GM12801 (cell line): ENCODE measurements around the gene NPAS3.

ENCODE experiments used
- CTCF ChIP-seq: IDR thresholded peaks from one replicate; pipeline ENCODE4 v1.5.1; 2011; ENCODE audit warnings: control low read depth; ENCODE audit not compliant: insufficient read length; ENCODE audit errors: extremely low read depth

NPAS3 gene

GRCh38 chr14:32908196-32909084, 30.2 kb upstream of the NPAS3 start:
- no peak for TF ChIP-seq CTCF

- TF ChIP-seq CTCF = no peak
Observed at GRCh38 chr14:32913725-32914124, 25.0 kb upstream of the NPAS3 start.

GRCh38 chr14:32914391-32914790, 24.3 kb upstream of the NPAS3 start:
- TF ChIP-seq CTCF = no peak

- no peak for TF ChIP-seq CTCF
Observed at GRCh38 chr14:32920696-32921276, 17.9 kb upstream of the NPAS3 start.

- TF ChIP-seq CTCF = no peak
Observed at GRCh38 chr14:32925439-32925838, 13.2 kb upstream of the NPAS3 start.

- no peak for TF ChIP-seq CTCF
Observed at GRCh38 chr14:32932302-32932913, 6.3 kb upstream of the NPAS3 start.

GRCh38 chr14:32932914-32933628, 5.6 kb upstream of the NPAS3 start:
- no peak for TF ChIP-seq CTCF
